ENCODE data around the gene NUP93. TPM values are rescaled to one million over a fixed set of nuclear protein-coding genes. Genes with fewer than 3 reads are reported as not detected.
"Not testable (repeated sequence)": the region's sequence is repeated elsewhere in the genome, so short reads cannot be mapped to it uniquely, and the experiment has no call there.

Gene NUP93
- total RNA-seq, 4 donors from 2014 or later = 38.2 to 46.5 (median 41.2) TPM

GRCh38 chr16:56788435-56788834 is 58.5 kb downstream of the NUP93 start:
- whole genome bisulfite sequencing, 2 donors = 86 to 94% methylated on average over 4 of the region's 4 CpGs
- H3K36me3 ChIP-seq = no peaks in the 10 kb centered on the region
- H3K4me3 ChIP-seq = no peak overlapping the region
- intact Hi-C loops (cut with DNase I) = no loop called here
- DNase-seq = no peak
- H3K27ac ChIP-seq = no peak overlapping the region
- TF ChIP-seq POLR2A (IDR thresholded peaks at IDR 0.05) = no peak
- TF ChIP-seq CTCF (IDR thresholded peaks at IDR 0.05) = no peak
- H3K9me3 ChIP-seq = no peaks in the 10 kb centered on the region
- peaks cover 0 to 19% (median 0%) of the 10 kb centered on the region in 3 donors for H3K4me1 ChIP-seq
- no peaks in the 10 kb centered on the region for H3K27me3 ChIP-seq

- Histone ChIP-seq H3K4me1 (peaks cover 0 to 19% (median 0%) of the 10 kb centered on the region in 3 donors), H3K4me3 (no peak overlapping the region), H3K36me3 (no peaks in the 10 kb centered on the region), H3K27me3 (no peaks in the 10 kb centered on the region), H3K27ac (no peak overlapping the region), H3K9me3 (no peaks in the 10 kb centered on the region)
- TF ChIP-seq POLR2A (IDR thresholded peaks at IDR 0.05) = no peak
- peak in 5 of 6 experiments; percentile 43 to 66 (median 56) for TF ChIP-seq CTCF (IDR thresholded peaks at IDR 0.05)
- intact Hi-C loops (cut with DNase I) = no loop called here
- DNase-seq = no peak
- WGBS, 2 donors = 76 to 77% methylated on average over 5 of the region's 5 CpGs
Measured at GRCh38 chr16:56789360-56789759, 59.4 kb downstream of the NUP93 start.

GRCh38 chr16:56792967-56793366 is 63.0 kb downstream of the NUP93 start:
- Histone ChIP-seq H3K9me3 (no peaks in the 10 kb centered on the region), H3K4me1 (peaks cover 0 to 4% (median 0%) of the 10 kb centered on the region in 3 donors), H3K27me3 (no peaks in the 10 kb centered on the region), H3K36me3 (no peaks in the 10 kb centered on the region), H3K27ac (no peak overlapping the region), H3K4me3 (no peak overlapping the region)
- DNase-seq = no peak
- TF ChIP-seq CTCF (IDR thresholded peaks at IDR 0.05) = no peak
- intact Hi-C loops (cut with DNase I) = no loop called here

- no peak for DNase-seq
- Histone ChIP-seq H3K27ac (no peak overlapping the region), H3K4me1 (peaks cover 0 to 4% (median 0%) of the 10 kb centered on the region in 3 donors), H3K4me3 (no peak overlapping the region), H3K9me3 (no peaks in the 10 kb centered on the region), H3K36me3 (peaks cover 0 to 4% (median 0%) of the 10 kb centered on the region in 3 donors), H3K27me3 (no peaks in the 10 kb centered on the region)
- TF ChIP-seq POLR2A (IDR thresholded peaks at IDR 0.05) (no peak), CTCF (IDR thresholded peaks at IDR 0.05) (peak in 2 of 6 experiments; percentile 9 to 47)
- WGBS, 2 donors = 67 to 68% methylated on average over 6 of the region's 6 CpGs
- intact Hi-C loops (cut with DNase I) = no loop called here
Measured at GRCh38 chr16:56793492-56793891, 63.6 kb downstream of the NUP93 start.

GRCh38 chr16:56795011-56795410 is 65.1 kb downstream of the NUP93 start:
- DNase-seq = no peak
- no peak for TF ChIP-seq CTCF (IDR thresholded peaks at IDR 0.05)
- no peak for TF ChIP-seq POLR2A (IDR thresholded peaks at IDR 0.05)
- 54 to 70% methylated on average over 3 of the region's 3 CpGs for WGBS, 2 donors
- Histone ChIP-seq H3K4me3 (no peak overlapping the region), H3K27ac (no peak overlapping the region), H3K9me3 (no peaks in the 10 kb centered on the region), H3K27me3 (no peaks in the 10 kb centered on the region), H3K4me1 (no peaks in the 10 kb centered on the region), H3K36me3 (peaks cover 0 to 13% (median 0%) of the 10 kb centered on the region in 3 donors)
- intact Hi-C loops (cut with DNase I) = no loop called here

GRCh38 chr16:56797038-56797437 is 67.1 kb downstream of the NUP93 start:
- H3K27ac ChIP-seq; intact Hi-C loops (cut with DNase I); H3K4me1 ChIP-seq; DNase-seq; H3K27me3 ChIP-seq; H3K4me3 ChIP-seq; H3K9me3 ChIP-seq: not testable (repeated sequence)
- 83 to 100% methylated on average over 2 of the region's 2 CpGs for WGBS, 2 donors
- peaks cover 0 to 21% (median 0%) of the 10 kb centered on the region in 3 donors for H3K36me3 ChIP-seq
